Activated naive CD4-positive, alpha-beta T cell treated with anti-CD3 and anti-CD28 coated beads, Interleukin-2, amount 50 U/mL, for 16 hours (primary cell): ENCODE measurements around the gene HSFY2.
"Not testable (repeated sequence)": the region's sequence is repeated elsewhere in the genome, so short reads cannot be mapped to it uniquely, and the experiment has no call there.

Source experiments
- DNase-seq: peaks from one replicate; pipeline ENCODE4 v3.0.0-alpha.2; 2020

Gene HSFY2, protein sequence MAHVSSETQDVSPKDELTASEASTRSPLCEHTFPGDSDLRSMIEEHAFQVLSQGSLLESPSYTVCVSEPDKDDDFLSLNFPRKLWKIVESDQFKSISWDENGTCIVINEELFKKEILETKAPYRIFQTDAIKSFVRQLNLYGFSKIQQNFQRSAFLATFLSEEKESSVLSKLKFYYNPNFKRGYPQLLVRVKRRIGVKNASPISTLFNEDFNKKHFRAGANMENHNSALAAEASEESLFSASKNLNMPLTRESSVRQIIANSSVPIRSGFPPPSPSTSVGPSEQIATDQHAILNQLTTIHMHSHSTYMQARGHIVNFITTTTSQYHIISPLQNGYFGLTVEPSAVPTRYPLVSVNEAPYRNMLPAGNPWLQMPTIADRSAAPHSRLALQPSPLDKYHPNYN

DNA sequence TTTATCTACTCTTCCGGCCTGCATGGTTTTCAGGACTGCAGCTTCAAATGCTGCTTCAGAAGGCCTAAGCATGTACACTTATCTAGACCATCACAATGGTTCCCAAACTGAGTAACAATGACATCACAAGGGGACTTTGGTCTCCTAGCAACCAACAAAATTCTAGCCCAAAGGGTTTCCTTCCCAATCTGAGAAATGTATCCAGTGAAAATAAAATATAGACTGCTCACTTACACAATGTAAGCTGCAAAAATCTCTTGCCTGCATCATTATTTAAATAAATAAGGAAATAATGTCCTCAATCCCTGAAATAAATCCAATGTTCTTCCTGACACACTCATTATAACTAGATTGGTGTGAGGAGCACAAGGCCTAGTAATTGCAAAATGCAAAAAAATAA is at the start of gene HSFY2:
HSFY2 (minus strand) TSS at position 101 of the 400 bp plus-strand sequence. CDS start 117 bp downstream, outside the sequence.
- not testable (repeated sequence) for DNase-seq

DNA sequence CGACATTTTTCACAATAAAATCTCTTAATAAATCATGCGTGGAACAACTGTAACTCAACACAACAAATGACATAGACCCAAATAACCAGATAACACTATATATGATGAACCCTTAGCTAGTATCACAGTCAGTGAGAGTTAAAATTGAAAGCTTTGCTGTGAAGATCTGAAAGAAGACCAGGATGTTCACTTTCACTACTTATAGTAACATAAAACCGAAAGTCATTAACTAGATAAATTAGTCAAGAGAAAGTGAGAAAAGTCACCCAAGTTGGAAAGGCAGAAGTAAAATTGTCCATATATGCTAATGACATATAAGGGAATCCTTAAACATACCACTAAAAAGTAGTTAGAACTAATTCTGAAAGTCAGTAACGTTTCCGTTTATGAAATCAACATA is 42.2 kb upstream of the HSFY2 start:
- DNase-seq: not testable (repeated sequence)

DNA sequence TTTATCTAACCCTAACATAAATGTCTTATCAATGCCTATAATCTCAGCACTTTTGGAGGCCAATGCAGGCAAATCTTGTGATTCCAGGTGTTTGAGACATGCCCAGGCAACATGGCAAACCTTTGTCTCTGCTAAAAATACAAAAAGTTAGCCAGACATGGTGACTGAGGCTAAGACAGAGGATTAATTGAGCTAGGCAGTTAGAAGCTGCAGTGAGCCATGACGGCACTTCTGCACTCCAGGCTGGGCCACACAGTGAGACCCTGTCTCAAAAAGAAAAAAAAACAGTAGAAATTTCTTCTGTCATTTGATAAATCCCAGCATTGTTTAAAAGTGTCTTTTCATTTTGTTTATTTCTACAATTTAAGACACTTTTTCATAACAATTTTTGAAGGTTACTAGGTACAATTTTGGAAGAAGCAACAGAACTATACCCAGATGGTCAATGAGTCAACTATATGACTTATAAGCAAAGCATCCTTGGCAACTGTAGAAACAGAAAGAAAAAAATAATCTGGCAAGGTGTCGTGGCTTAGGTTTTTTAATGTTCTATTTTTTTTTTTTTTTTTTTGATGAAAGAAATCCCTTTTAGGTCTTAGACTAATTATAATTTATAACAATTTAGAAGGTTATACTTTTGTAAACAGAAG is 15.3 kb upstream of the HSFY2 start:
- DNase-seq: not testable (repeated sequence)

DNA sequence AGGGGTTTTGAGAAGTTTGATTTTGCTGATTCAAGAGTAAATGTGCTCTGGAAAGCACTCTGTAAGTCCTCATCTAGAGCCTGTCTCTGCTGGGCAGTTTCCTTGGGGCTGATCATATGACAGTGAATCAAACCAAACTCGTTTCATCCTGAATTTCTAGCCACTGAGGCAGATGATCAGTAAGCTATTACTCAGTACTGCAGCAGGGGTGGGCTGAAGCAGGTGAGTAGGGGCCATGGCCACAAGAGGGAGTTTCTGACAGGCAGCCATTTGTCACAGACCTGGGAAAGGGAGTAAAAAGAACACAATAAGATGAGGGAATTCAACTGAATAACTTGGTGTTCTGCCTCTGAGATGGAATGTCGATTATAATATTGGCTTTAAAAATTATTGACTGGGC is 19.5 kb downstream of the HSFY2 start:
- DNase-seq: not testable (repeated sequence)

DNA sequence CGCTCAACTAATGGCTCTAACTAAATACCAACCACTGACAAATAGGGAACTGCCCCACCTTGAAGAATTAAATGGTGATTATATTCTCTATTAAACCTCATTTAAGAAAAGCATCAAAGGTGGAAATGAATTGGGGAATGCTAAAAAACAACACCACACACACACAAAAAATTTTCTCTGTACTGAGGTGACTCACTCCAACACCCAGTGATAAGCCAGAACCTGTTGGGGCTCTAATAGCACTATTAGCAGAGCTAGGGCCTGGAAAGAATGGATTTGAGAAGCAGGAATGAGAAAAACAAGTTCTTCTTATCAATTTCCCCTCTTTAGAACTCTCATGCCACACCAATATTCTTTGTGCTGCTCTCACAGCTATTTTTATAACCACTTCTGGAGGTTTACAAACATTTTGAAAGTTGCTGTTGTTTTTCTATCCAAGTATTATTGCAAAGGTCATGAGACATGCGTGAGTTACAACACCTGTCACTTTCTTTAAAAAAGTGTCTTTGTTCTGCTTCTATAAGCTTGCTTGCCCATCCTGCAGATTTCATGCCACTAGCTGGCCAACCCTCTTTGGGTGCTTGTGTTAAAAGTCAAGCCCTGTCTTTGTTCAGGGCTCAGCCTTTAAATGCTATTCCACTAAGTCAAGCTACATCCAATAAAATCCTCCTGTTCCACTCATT is 20.3 kb downstream of the HSFY2 start:
- not testable (repeated sequence) for DNase-seq

DNA sequence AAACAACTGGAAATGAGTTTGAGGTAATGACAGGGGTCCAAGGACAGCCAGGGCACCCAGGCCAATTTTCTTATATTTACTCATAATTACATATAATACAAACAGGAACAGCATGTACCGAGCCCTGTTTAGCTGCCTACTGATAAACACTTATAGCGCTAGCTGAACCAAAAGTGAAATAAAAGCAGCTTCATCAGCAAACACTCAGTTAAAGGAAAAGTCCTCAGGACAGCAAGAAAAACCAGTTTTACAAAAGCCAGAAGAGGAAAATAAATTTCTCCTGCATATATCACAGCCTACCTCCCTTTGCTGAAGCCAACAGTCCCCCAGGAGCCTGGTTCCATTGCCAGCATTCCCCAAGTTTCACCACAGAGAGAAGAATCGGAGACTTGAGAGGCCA is 49.8 kb downstream of the HSFY2 start:
- DNase-seq: not testable (repeated sequence)
